Thyroid gland (tissue), 4 donors: Measurements from ENCODE around the gene UBE2E3. TPM values are rescaled to one million over a fixed set of nuclear protein-coding genes. Genes with fewer than 3 reads are reported as not detected.
A peak's percentile ranks its signal among the peaks of the same experiment; 100 is the strongest.

ENCODE experiments used
- DNase-seq, 2 donors: peaks; one replicate each; pipeline ENCODE4 v3.0.0-alpha.2; 2019
- H3K27ac ChIP-seq, 3 donors: fragments of 200-600 bp; sonication (generic); 1 replicate in 2 of 3; 2 replicates in 1 of 3; pipeline ENCODE4 v1.5.1; 2016 to 2019; ENCODE audit warnings: mild to moderate bottlenecking in 1 of 3, moderate library complexity in 1 of 3
- H3K27me3 ChIP-seq: fragments of 200-600 bp; sonication (generic); one replicate; pipeline ENCODE4 v1.5.1; 2019
- H3K36me3 ChIP-seq, 2 donors: fragments of 200-600 bp; sonication (generic); one replicate each; pipeline ENCODE4 v1.5.1; 2016 to 2019
- H3K4me1 ChIP-seq, 2 donors: fragments of 200-600 bp; sonication (generic); one replicate each; pipeline ENCODE4 v1.5.1; 2017 to 2019
- H3K4me3 ChIP-seq, 3 donors: fragments of 200-600 bp; sonication (generic); replicated peaks in 1 of 3; 1 replicate in 2 of 3; 2 replicates in 1 of 3; pipeline ENCODE4 v1.5.1; 2016; ENCODE audit warnings: mild to moderate bottlenecking in 1 of 3
- H3K9me3 ChIP-seq: fragments of 200-600 bp; sonication (generic); one replicate; pipeline ENCODE4 v1.5.1; 2017
- CTCF ChIP-seq, 6 experiments: fragments of 200-600 bp in 3 of 6; fragments of 450-650 bp in 3 of 6; sonication (generic) in 3 of 6; IDR thresholded peaks; one replicate each; pipeline ENCODE4 v1.5.1; 2016 to 2019; ENCODE audit warnings: antibody characterized with exemption in 6 of 6, mild to moderate bottlenecking in 2 of 6, inconsistent platforms in 1 of 6, moderate library complexity in 1 of 6
- POLR2A ChIP-seq, 2 donors: fragments of 450-650 bp; IDR thresholded peaks; one replicate each; pipeline ENCODE4 v1.6.1; 2017; ENCODE audit warnings: antibody characterized with exemption in 2 of 2, mild to moderate bottlenecking in 2 of 2, moderate library complexity in 1 of 2
- WGBS, 2 donors: methylation state at CpG; one replicate each; pipeline ENCODE4 v1.1.5; 2017; 5-methylcytosine and 5-hydroxymethylcytosine counted together
- intact Hi-C: fragments of 100-400 bp; cut with DNase I; formaldehyde crosslinking; loops from one replicate; pipeline ENCODE4 v1.15.1; 2023
- total RNA-seq, 4 donors: library from RNA; depleted of rRNA; stranded (reverse); fragments of >200 nt; gene quantifications; one replicate each; pipeline ENCODE4 v1.2.3, GENCODE V29; 2016

UBE2E3 gene
- total RNA-seq, 4 donors from 2014 or later: 59.0 to 108 (median 99.2) TPM

- WGBS, 2 donors: 1 to 2% methylated on average over 53 to 58 of the region's 81 CpGs
- peak; percentile 38 for DNase-seq
Measured at GRCh38 chr2:180980943-180981911, 822 bp downstream of the UBE2E3 start.

DNA sequence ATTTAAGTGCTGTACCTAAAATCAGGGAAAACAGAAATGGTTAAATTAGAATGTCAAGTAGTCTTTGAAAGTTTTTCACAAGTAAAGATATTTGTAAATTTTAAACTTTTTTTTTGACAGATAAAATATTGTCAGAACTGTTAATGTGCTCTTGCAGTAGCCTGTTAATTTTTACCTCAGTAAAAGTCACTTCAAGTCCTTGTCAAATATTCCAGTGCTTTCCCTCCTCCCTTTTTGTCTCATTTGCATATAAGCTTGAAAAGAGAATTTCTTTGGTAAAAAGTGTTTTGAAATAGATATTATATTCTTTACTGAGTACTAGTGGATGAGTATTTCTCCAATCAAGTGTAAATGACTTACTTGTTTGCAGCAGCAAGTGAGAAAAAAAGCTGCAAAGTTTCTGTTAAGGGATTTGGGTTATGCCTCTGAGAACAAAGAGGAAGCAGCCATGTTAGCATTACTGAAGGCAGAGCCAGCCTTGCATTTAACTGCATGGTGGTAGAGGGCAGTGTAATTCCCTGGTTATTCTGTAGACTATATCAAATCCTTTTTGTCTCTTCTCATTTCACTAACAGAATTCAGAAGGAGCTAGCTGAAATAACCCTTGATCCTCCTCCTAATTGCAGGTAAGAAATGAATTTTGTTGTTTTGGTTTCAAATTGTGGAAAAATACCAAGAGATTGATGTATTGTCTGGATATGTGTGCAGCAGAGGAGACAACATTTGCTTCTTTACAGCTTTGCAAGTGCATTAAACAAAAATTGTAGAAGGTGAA, 3.2 kb downstream of the UBE2E3 start:
- no peaks in the 10 kb centered on the region for H3K9me3 ChIP-seq
- H3K27me3 ChIP-seq: no peaks in the 10 kb centered on the region
- H3K36me3 ChIP-seq: no peaks in the 10 kb centered on the region
- TF ChIP-seq POLR2A (IDR thresholded peaks at IDR 0.05) (no peak), CTCF (IDR thresholded peaks at IDR 0.05) (peak in 2 of 6 experiments; percentile 22 to 30)
- H3K4me1 ChIP-seq: peaks cover 27 to 38% of the 10 kb centered on the region in 2 donors
- no peak overlapping the region for H3K4me3 ChIP-seq
- intact Hi-C loops: no loop called here
- peak; percentile 17 to 21 for DNase-seq
- H3K27ac ChIP-seq: no peak overlapping the region

More at GRCh38 chr2:180980943-180981911, 822 bp downstream of the UBE2E3 start:
- intact Hi-C loops: no loop called here
- Histone ChIP-seq H3K36me3 (no peaks in the 10 kb centered on the region), H3K4me3 (peak overlapping the region; percentile 24 to 71 (median 52)), H3K9me3 (no peaks in the 10 kb centered on the region), H3K27me3 (no peaks in the 10 kb centered on the region), H3K4me1 (peaks cover 27 to 37% of the 10 kb centered on the region in 2 donors), H3K27ac (peak overlapping the region; percentile 72 to 91 (median 80))
- no peak for TF ChIP-seq CTCF (IDR thresholded peaks at IDR 0.05)
- TF ChIP-seq POLR2A (IDR thresholded peaks at IDR 0.05): no peak

- H3K4me1 ChIP-seq: peaks cover 27 to 38% of the 10 kb centered on the region in 2 donors
- H3K9me3 ChIP-seq: no peaks in the 10 kb centered on the region
- intact Hi-C loops: no loop called here
- H3K27me3 ChIP-seq: no peaks in the 10 kb centered on the region
- TF ChIP-seq CTCF (IDR thresholded peaks at IDR 0.05) (no peak), POLR2A (IDR thresholded peaks at IDR 0.05) (no peak)
- no peaks in the 10 kb centered on the region for H3K36me3 ChIP-seq
- H3K4me3 ChIP-seq: no peak overlapping the region
- WGBS, 2 donors: 35 to 53% methylated on average over 2 of the region's 2 CpGs
- H3K27ac ChIP-seq: no peak overlapping the region
- no peak for DNase-seq
Measured at GRCh38 chr2:180985771-180986395, 5.5 kb downstream of the UBE2E3 start.

- no peak for TF ChIP-seq CTCF (IDR thresholded peaks at IDR 0.05)
- no peak for TF ChIP-seq POLR2A (IDR thresholded peaks at IDR 0.05)
- H3K4me1 ChIP-seq: peaks cover 24 to 36% of the 10 kb centered on the region in 2 donors
- H3K36me3 ChIP-seq: no peaks in the 10 kb centered on the region
- no peaks in the 10 kb centered on the region for H3K27me3 ChIP-seq
- DNase-seq: no peak
- H3K9me3 ChIP-seq: no peaks in the 10 kb centered on the region
- H3K4me3 ChIP-seq: no peak overlapping the region
- 92 to 95% methylated on average over 2 of the region's 2 CpGs for WGBS, 2 donors
- intact Hi-C loops: no loop called here
- no peak overlapping the region for H3K27ac ChIP-seq
Measured at GRCh38 chr2:180987146-180987545, 6.7 kb downstream of the UBE2E3 start.
